KOPT-K1 (cell line): Measurements from ENCODE around the gene ANKRD1.

ENCODE experiments used
- H3K27ac ChIP-seq: fragments of 200-600 bp; sonication (generic); 2 replicates; pipeline ENCODE4 v1.5.1; 2016; ENCODE audit warnings: antibody characterized with exemption, mild to moderate bottlenecking, low read depth, low read length; ENCODE audit not compliant: poor library complexity, severe bottlenecking
- H3K36me3 ChIP-seq: fragments of 200-600 bp; sonication (generic); 2 replicates; pipeline ENCODE4 v1.5.1; 2017; ENCODE audit warnings: antibody characterized with exemption, mild to moderate bottlenecking, low read length, moderate library complexity; ENCODE audit not compliant: insufficient read depth
- H3K9me3 ChIP-seq: fragments of 200-600 bp; sonication (generic); 2 replicates; pipeline ENCODE4 v1.5.1; 2017; ENCODE audit warnings: antibody characterized with exemption, low read length, mild to moderate bottlenecking; ENCODE audit not compliant: insufficient read depth, poor library complexity, severe bottlenecking

Gene ANKRD1

DNA sequence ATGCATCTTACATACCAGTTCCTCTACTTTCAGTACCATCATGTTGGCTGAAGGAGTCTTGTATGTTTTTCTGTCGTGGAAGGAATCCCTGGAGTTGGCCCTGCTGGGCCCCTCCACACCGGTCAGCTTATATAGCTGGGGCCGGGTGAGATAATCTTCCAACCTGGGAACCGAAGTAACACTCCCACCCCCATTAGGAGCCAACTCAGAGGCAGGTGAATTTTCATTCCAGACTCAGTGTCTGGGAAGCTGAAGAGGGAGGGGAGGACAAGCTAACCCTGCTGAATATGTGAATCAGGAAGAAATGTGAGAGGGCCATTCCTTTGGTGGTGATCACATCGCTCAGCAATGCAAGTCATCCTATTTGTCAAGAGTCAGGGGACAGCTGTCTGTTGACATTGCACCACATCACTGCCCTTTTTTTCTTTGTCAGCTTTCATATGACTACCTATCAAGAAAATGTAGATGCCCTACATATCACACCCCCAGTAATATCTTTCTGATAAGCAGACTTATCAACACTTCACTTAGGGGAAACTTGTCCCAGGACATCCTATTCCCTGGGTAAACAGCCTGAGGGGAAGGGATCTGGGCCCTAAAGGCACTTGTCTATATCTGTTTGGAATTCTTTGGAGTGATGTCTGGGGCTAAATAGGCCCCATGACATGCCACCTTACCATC is at the start of gene ANKRD1:
TSS of gene ANKRD1 (minus strand) at position 102 of the 681 bp plus-strand sequence. CDS start at position 42, 60 bp downstream.
- no peaks in the 10 kb centered on the region for H3K36me3 ChIP-seq
- no peaks in the 10 kb centered on the region for H3K9me3 ChIP-seq
- H3K27ac ChIP-seq: no peak within 1 kb of the TSS

GRCh38 chr10:90969947-90970673 is 49.2 kb upstream of the ANKRD1 start:
- peak overlapping the region; percentile 59 for H3K27ac ChIP-seq
- peaks cover 66% of the 10 kb centered on the region for H3K36me3 ChIP-seq
- H3K9me3 ChIP-seq: peaks cover 7% of the 10 kb centered on the region

DNA sequence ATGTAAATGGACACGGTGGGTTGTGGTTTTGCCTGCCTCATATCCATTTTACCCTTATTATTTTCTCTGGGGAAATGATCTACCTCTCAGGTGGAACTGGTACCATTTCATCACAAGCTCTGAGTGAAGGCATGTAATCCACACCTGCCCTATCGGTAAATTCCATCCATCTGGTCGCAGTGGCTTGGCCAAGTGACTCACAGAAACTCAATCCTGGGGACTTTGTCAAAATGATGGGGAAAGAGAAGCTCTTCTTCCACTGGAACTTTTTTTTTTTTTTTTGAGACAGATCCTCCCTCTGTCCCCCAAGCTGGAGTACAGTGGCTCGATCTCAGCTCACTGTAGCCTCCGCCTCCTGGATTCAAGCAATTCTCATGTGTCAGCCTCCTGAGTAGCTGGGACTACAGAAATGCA is 48.2 kb upstream of the ANKRD1 start:
- peak overlapping the region; percentile 59 for H3K27ac ChIP-seq
- H3K36me3 ChIP-seq: peaks cover 70% of the 10 kb centered on the region
- peaks cover 7% of the 10 kb centered on the region for H3K9me3 ChIP-seq

- peaks cover 73% of the 10 kb centered on the region for H3K36me3 ChIP-seq
- peaks cover 7% of the 10 kb centered on the region for H3K9me3 ChIP-seq
- H3K27ac ChIP-seq: peak overlapping the region; percentile 59
Observed at GRCh38 chr10:90968328-90969081, 47.6 kb upstream of the ANKRD1 start.

DNA sequence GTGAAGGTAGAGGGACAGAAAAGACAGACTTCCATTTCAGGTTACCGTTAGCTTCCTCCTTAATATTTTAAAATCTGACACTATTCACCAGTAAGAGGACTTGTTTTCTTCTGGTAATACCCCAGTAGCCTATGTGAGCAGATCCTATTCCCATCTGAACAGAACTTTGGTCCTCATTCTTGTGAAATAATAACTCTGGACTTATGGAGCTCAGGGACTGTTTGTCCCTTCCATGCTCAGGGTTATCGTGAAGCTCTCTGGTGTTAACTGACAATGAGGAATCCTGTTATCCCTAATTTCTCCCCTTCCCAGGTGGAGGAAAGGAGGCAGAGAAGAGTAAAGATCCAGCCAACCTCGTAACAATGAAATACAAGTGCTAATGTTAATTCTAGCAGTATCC is 47.0 kb upstream of the ANKRD1 start:
- Histone ChIP-seq H3K36me3 (peaks cover 79% of the 10 kb centered on the region), H3K27ac (peak overlapping the region; percentile 59), H3K9me3 (peaks cover 7% of the 10 kb centered on the region)

GRCh38 chr10:90966146-90966545 is 45.3 kb upstream of the ANKRD1 start:
- Histone ChIP-seq H3K36me3 (peaks cover 92% of the 10 kb centered on the region), H3K9me3 (peaks cover 7% of the 10 kb centered on the region)

GRCh38 chr10:90965720-90966119 is 44.8 kb upstream of the ANKRD1 start:
- peaks cover 7% of the 10 kb centered on the region for H3K9me3 ChIP-seq
- peak overlapping the region; percentile 59 for H3K27ac ChIP-seq
- peaks cover 93% of the 10 kb centered on the region for H3K36me3 ChIP-seq

More at GRCh38 chr10:90966146-90966545, 45.3 kb upstream of the ANKRD1 start:
- peak overlapping the region; percentile 59 for H3K27ac ChIP-seq

GRCh38 chr10:90964781-90965465 is 44.0 kb upstream of the ANKRD1 start:
- peak overlapping the region; percentile 59 for H3K27ac ChIP-seq
- peaks cover under 1% of the 10 kb centered on the region for H3K9me3 ChIP-seq
- peaks cover 93% of the 10 kb centered on the region for H3K36me3 ChIP-seq

DNA sequence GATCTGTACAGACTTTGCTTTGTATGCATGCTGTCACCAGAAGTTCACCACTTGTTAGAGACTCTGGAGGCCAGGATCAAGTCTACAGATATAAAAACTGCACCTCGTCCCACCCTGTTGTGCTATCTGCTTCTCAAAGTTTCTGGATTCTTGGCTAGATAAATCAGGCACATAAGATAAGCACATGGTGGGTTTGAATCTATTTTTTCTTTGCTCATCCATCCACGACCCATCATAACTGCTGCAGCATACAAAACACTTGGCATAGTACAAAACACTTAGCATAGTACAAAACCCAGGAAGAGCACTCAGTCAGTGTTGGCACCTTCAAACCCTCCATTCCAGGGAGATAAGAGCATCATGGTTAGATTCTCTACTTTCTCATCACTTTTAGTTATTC is 42.4 kb upstream of the ANKRD1 start:
- no peaks in the 10 kb centered on the region for H3K9me3 ChIP-seq
- H3K36me3 ChIP-seq: peaks cover 93% of the 10 kb centered on the region

DNA sequence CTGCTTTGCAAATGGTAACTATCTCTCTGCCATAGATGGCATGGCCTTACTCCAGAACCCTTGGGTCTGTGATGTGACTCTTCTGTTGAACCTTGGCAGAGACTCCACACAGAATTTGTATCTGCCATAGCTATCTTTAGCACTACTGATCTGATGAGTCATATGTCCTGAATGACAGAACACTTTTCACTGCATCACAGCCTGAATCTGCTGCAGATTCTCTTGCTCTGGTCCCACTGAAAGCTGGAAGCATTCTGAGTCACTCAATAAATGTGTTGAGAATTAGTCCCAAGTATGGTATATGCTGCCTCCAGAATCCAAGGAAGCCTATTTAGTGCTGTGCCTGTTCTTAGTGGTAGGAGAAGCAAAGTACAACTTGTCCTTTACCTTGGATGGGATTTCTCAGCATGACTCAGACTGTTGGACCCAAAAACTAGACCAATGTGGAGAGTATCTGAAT is 39.5 kb upstream of the ANKRD1 start:
- H3K27ac ChIP-seq: peak overlapping the region; percentile 17
- H3K36me3 ChIP-seq: peaks cover 92% of the 10 kb centered on the region

More for the DNA sequence above, 42.4 kb upstream of the ANKRD1 start:
- peak overlapping the region; percentile 59 for H3K27ac ChIP-seq

DNA sequence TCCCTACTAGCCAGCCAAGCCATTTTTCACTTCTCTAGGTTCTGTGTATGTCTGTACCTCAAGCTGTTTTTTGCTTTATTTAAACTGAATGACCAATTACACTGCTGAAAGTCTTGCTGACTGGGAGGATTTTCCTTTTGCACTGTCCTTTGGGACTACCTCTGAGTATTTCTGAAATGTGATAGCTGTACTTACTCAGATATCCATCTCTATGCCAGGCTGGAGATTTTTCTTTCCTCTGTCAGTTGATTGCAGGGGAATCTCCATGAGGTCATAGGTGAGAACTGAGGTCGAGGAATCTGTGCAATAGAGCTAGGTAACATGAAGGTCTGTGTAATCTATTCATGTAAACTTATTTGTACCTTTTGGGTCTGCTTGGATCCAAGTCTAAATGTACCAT is 38.9 kb upstream of the ANKRD1 start:
- H3K36me3 ChIP-seq: peaks cover 92% of the 10 kb centered on the region
- H3K27ac ChIP-seq: peak overlapping the region; percentile 17
- peaks cover 5% of the 10 kb centered on the region for H3K9me3 ChIP-seq

More for the DNA sequence above, 39.5 kb upstream of the ANKRD1 start:
- peaks cover 2% of the 10 kb centered on the region for H3K9me3 ChIP-seq

DNA sequence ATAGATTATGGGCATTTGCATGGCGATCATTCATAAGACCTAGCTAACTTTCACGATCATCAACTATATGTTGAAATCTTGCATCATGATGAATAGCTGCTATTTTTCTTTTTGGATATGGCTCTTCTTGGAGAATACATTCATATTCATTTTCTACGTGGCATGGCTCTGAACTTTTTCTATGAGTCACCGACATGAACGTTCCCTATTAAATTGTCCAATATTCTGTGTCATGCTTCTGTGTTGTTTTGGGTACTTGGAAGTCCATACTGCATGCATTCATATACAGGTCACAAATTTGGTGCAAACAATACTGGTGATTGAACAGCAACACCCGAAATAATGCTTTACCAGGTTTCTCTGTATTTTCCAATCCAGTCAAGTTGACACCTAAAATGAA is 37.9 kb upstream of the ANKRD1 start:
- peaks cover 90% of the 10 kb centered on the region for H3K36me3 ChIP-seq
- no peak overlapping the region for H3K27ac ChIP-seq
- H3K9me3 ChIP-seq: peaks cover 14% of the 10 kb centered on the region

- H3K9me3 ChIP-seq: peaks cover 26% of the 10 kb centered on the region
- peaks cover 15% of the 10 kb centered on the region for H3K36me3 ChIP-seq
- H3K27ac ChIP-seq: peak overlapping the region; percentile 100
Observed at GRCh38 chr10:90947030-90947960, 26.4 kb upstream of the ANKRD1 start.
